ENCODE results near the gene PLA2G2C. TPM values are rescaled to one million over a fixed set of nuclear protein-coding genes. Genes with fewer than 3 reads are reported as not detected.
"Not testable (repeated sequence)": the region's sequence is repeated elsewhere in the genome, so short reads cannot be mapped to it uniquely, and the experiment has no call there.

Gene PLA2G2C, protein sequence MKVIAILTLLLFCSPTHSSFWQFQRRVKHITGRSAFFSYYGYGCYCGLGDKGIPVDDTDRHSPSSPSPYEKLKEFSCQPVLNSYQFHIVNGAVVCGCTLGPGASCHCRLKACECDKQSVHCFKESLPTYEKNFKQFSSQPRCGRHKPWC
- not detected for total RNA-seq

- H3K27ac ChIP-seq, result peak within 1 kb of the TSS; percentile 21
Observed at GRCh38 chr1:20185834-20186782, at the start of gene PLA2G2C, which contains the start of gene UBXN10. PLA2G2C (minus strand) TSS chr1:20186518; CDS start chr1:20177363, 9,155 bp downstream. UBXN10 (plus strand) TSS chr1:20186096; CDS start chr1:20190562, 4,466 bp downstream.

DNA sequence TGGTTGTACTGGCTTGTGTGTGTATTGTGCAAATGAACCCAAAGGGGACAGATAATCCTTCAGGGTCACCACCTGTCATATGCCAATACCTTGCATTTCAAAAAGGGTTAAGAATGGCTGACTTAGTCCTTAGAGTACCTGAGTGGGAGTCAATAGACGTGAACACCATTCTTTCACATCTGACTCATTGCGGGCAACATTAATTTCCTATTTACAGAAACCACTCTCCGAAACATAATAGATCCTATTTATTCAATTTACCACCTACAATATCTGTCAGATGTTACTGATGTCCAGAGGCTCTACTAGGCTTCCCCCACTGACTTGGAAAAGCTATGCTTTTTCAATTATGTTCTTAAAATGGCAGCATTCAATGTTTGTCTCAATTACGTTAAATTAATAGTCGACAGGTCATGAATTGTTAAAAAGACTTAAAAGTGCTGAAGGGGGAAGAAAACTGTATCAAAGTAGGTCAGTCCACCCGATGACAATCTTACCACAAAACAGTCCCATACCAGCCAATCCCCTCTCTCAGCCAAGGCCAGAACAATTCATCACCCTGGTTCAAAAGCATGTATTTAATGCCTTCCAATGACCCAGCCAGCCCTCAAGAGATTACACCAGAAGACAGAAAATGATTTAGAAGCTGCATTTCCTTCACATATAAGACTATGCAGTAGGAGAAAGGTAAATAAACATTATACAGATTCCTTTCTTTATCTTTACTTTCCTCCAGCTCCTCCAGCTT, 48.6 kb upstream of the PLA2G2C start:
- H3K27ac ChIP-seq, result no peak overlapping the region
- H3K4me1 ChIP-seq, result peaks cover 4% of the 10 kb centered on the region
- no peaks in the 10 kb centered on the region for H3K36me3 ChIP-seq
- 75% methylated on average over 6 of the region's 6 CpGs for WGBS
- TF ChIP-seq EP300 (IDR thresholded peaks at IDR 0.05), result no peak
- TF ChIP-seq POLR2AphosphoS5 (IDR thresholded peaks at IDR 0.05), result no peak
- TF ChIP-seq CTCF (IDR thresholded peaks at IDR 0.05), result no peak
- no peak for TF ChIP-seq POLR2A (IDR thresholded peaks at IDR 0.05)
- H3K27me3 ChIP-seq, result peaks cover 71% of the 10 kb centered on the region
- H3K9me3 ChIP-seq, result no peaks in the 10 kb centered on the region
- H3K4me3 ChIP-seq, result no peak overlapping the region
- DNase-seq (ENCODE audit: low spot score in 2 of 2), result no peak

More at GRCh38 chr1:20185834-20186782, at the start of gene PLA2G2C, which contains the start of gene UBXN10:
- H3K4me1 ChIP-seq, result peaks cover 24% of the 10 kb centered on the region
- WGBS, result 4% methylated on average over 32 of the region's 52 CpGs
- DNase-seq (ENCODE audit: low spot score in 2 of 2), result peak in 1 of 2 donors; percentile 74
- no peaks in the 10 kb centered on the region for H3K9me3 ChIP-seq
- peak within 1 kb of the TSS; percentile 51 for H3K4me3 ChIP-seq
- H3K36me3 ChIP-seq, result no peaks in the 10 kb centered on the region
- TF ChIP-seq EP300 (IDR thresholded peaks at IDR 0.05), result no peak
- TF ChIP-seq POLR2A (IDR thresholded peaks at IDR 0.05), result no peak
- TF ChIP-seq CTCF (IDR thresholded peaks at IDR 0.05), result no peak
- no peak for TF ChIP-seq POLR2AphosphoS5 (IDR thresholded peaks at IDR 0.05)
- H3K27me3 ChIP-seq, result peaks cover 37% of the 10 kb centered on the region

GRCh38 chr1:20233866-20234265, 47.5 kb upstream of the PLA2G2C start:
- TF ChIP-seq POLR2AphosphoS5 (IDR thresholded peaks at IDR 0.05) (no peak), POLR2A (IDR thresholded peaks at IDR 0.05) (no peak), CTCF (IDR thresholded peaks at IDR 0.05) (no peak), EP300 (IDR thresholded peaks at IDR 0.05) (no peak)
- DNase-seq (ENCODE audit: low spot score in 2 of 2), result no peak
- Histone ChIP-seq H3K36me3 (no peaks in the 10 kb centered on the region), H3K9me3 (no peaks in the 10 kb centered on the region), H3K4me1 (peaks cover 4% of the 10 kb centered on the region), H3K27ac (no peak overlapping the region), H3K27me3 (peaks cover 69% of the 10 kb centered on the region), H3K4me3 (no peak overlapping the region)
- WGBS, result 17% methylated on average over 6 of the region's 6 CpGs

- DNase-seq (ENCODE audit: low spot score in 2 of 2), result no peak
- Histone ChIP-seq H3K27ac (no peak overlapping the region), H3K4me1 (peaks cover 4% of the 10 kb centered on the region), H3K4me3 (no peak overlapping the region), H3K9me3 (no peaks in the 10 kb centered on the region), H3K36me3 (no peaks in the 10 kb centered on the region), H3K27me3 (peaks cover 69% of the 10 kb centered on the region)
- TF ChIP-seq CTCF (IDR thresholded peaks at IDR 0.05), result peak in 1 of 2 donors; percentile 16
- no peak for TF ChIP-seq EP300 (IDR thresholded peaks at IDR 0.05)
- WGBS, result 35% methylated on average over 3 of the region's 3 CpGs
Observed at GRCh38 chr1:20233394-20233793, 47.1 kb upstream of the PLA2G2C start.

DNA sequence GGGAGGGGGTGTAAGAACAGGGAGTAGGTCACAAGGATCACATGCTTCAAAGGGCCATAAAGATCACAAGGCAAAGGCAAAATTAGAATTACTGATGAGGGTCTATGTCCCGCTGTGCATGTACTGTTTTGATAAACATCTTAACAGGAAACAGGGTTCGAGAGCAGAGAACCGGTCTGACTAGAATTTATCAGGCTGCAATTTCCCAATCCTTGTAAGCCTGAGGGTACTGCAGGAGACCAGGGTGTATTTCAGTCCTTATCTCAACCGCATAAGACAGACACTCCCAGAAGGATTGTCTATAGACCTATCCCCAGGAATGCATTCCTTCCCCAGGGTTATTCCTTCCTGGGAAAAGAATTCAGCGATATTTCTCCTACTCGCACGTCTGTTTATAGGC, 46.2 kb upstream of the PLA2G2C start:
- H3K36me3 ChIP-seq; DNase-seq (ENCODE audit: low spot score in 2 of 2); H3K27ac ChIP-seq; H3K4me1 ChIP-seq; H3K9me3 ChIP-seq; H3K4me3 ChIP-seq: not testable (repeated sequence)
- H3K27me3 ChIP-seq, result peaks cover 75% of the 10 kb centered on the region
- WGBS, result 19% methylated on average over 7 of the region's 7 CpGs
